Measurements from ENCODE around the gene STMN3. TPM values are rescaled to one million over a fixed set of nuclear protein-coding genes. Genes with fewer than 3 reads are reported as not detected.

STMN3 gene
- total RNA-seq, result 101 TPM

- DNase-seq, result peak; percentile 92
These were observed at the start of gene STMN3 for GRCh38 chr20:63653041-63653973. Gene STMN3, minus strand, starts transcription at chr20:63653424. Its CDS starts 79 bp downstream, at chr20:63653345.

GRCh38 chr20:63702036-63702665 is 48.9 kb upstream of the STMN3 start:
- no peak for DNase-seq

- DNase-seq, result no peak
These were observed 48.3 kb upstream of the STMN3 start for GRCh38 chr20:63701329-63702035.

- DNase-seq, result no peak
These were observed 47.8 kb upstream of the STMN3 start for GRCh38 chr20:63701051-63701328.

- no peak for DNase-seq
These were observed 47.2 kb upstream of the STMN3 start for GRCh38 chr20:63700199-63701050.

- no peak for DNase-seq
These were observed 46.4 kb upstream of the STMN3 start for GRCh38 chr20:63699466-63700198.

- DNase-seq, result no peak
These were observed 45.7 kb upstream of the STMN3 start for GRCh38 chr20:63698739-63699465.

GRCh38 chr20:63697868-63698545 is 44.8 kb upstream of the STMN3 start:
- no peak for DNase-seq

GRCh38 chr20:63697357-63697867 is 44.2 kb upstream of the STMN3 start:
- DNase-seq, result no peak

- no peak for DNase-seq
These were observed 43.6 kb upstream of the STMN3 start, which contains the start of gene TNFRSF6B for GRCh38 chr20:63696628-63697356. Gene TNFRSF6B, plus strand, starts transcription at chr20:63696652. Its CDS starts 116 bp downstream, at chr20:63696768.

- no peak for DNase-seq
These were observed 43.0 kb upstream of the STMN3 start for GRCh38 chr20:63696306-63696627.

- DNase-seq, result no peak
These were observed 42.4 kb upstream of the STMN3 start for GRCh38 chr20:63695424-63696305.

- DNase-seq, result no peak
These were observed 41.6 kb upstream of the STMN3 start for GRCh38 chr20:63694584-63695423.

- DNase-seq, result no peak
These were observed 40.7 kb upstream of the STMN3 start for GRCh38 chr20:63693733-63694583.

GRCh38 chr20:63693083-63693732 is 40.0 kb upstream of the STMN3 start:
- no peak for DNase-seq
